Measurements from ENCODE around the gene HIVEP2.

- TF ChIP-seq CTCF (IDR thresholded peaks at IDR 0.05) (no peak), MAX (IDR thresholded peaks at IDR 0.05) (no peak), BCL3 (IDR thresholded peaks at IDR 0.05) (no peak), RCOR1 (IDR thresholded peaks at IDR 0.05; ENCODE audit: low read depth, low read length) (no peak), EP300 (IDR thresholded peaks at IDR 0.05) (no peak), POLR2AphosphoS2 (conservative IDR thresholded peaks at IDR 0.05; ENCODE audit: low read length) (no peak), USF2 (IDR thresholded peaks at IDR 0.05) (no peak), HDAC2 (IDR thresholded peaks at IDR 0.05) (no peak), MAZ (IDR thresholded peaks at IDR 0.05; ENCODE audit: borderline replicate concordance, low read depth, low read length) (no peak), SMC3 (IDR thresholded peaks at IDR 0.05) (no peak), RARB (CRISPR knock-in tag; IDR thresholded peaks at IDR 0.05) (no peak), REST (IDR thresholded peaks at IDR 0.05) (no peak), FOSL2 (IDR thresholded peaks at IDR 0.05) (no peak), FOSL2 (CRISPR knock-in tag; IDR thresholded peaks at IDR 0.05) (no peak), FOXS1 (CRISPR knock-in tag; IDR thresholded peaks at IDR 0.05) (no peak)
Observed at GRCh38 chr6:142752348-142752747, 192.6 kb downstream of the HIVEP2 start.
